Endometrial microvascular endothelial cells (primary cell): Measurements from ENCODE around the gene BICDL1. TPM values are rescaled to one million over a fixed set of nuclear protein-coding genes. Genes with fewer than 3 reads are reported as not detected.

Source experiments
- in situ Hi-C: cut with HindIII; loops from 2 replicates; pipeline ENCODE4 v1.10.0; 2017; ENCODE audit warnings: low sequenced_read_pairs, low pct_unique_long_range_greater_than_20kb; ENCODE audit errors: inconsistent ontology term
- total RNA-seq: library from RNA; depleted of rRNA; stranded (reverse); fragments of >200 nt; gene quantifications from one replicate; pipeline ENCODE4 v1.2.3, GENCODE V29; 2015; ENCODE audit errors: inconsistent ontology term

BICDL1 gene
- total RNA-seq, 1 donor from 2014 or later, result not detected

GRCh38 chr12:120136093-120136770, 147.2 kb downstream of the BICDL1 start:
- in situ Hi-C loops, result no loop called here

- in situ Hi-C loops, result no loop called here
Observed at GRCh38 chr12:120137833-120138232, 148.8 kb downstream of the BICDL1 start.

- in situ Hi-C loops, result no loop called here
Observed at GRCh38 chr12:120138366-120138765, 149.3 kb downstream of the BICDL1 start.

- in situ Hi-C loops, result no loop called here
Observed at GRCh38 chr12:120139958-120140357, 150.9 kb downstream of the BICDL1 start.

GRCh38 chr12:120140603-120141002, 151.6 kb downstream of the BICDL1 start:
- in situ Hi-C loops, result no loop called here

GRCh38 chr12:120141336-120141735, 152.3 kb downstream of the BICDL1 start:
- in situ Hi-C loops, result no loop called here

GRCh38 chr12:120142231-120142877, 153.3 kb downstream of the BICDL1 start:
- in situ Hi-C loops, result no loop called here

Other genes with a start within 250 kb of the BICDL1 start
- 33.0 TPM for gene CIT, start 111.9 kb upstream of the BICDL1 start, total RNA-seq
- gene RAB35, start 127.5 kb downstream of the BICDL1 start, total RNA-seq, result 45.3 TPM
- 76.4 TPM for gene GCN1, start 205.5 kb downstream of the BICDL1 start, total RNA-seq
- 5,493 TPM for gene RPLP0, start 211.9 kb downstream of the BICDL1 start, total RNA-seq